Measurements from ENCODE around the gene CEACAM19. TPM values are rescaled to one million over a fixed set of nuclear protein-coding genes. Genes with fewer than 3 reads are reported as not detected.

The CEACAM19 gene
- polyA plus RNA-seq, 2 of the 4 experiments (the other 2 are of a cell fraction), result 7.2 to 8.2 TPM

- TF ChIP-seq FOSL2 (IDR thresholded peaks at IDR 0.05) (0 out of 2 replicates have a peak, but pooled peaks have one; percentile 23), FOSL2 (CRISPR knock-in tag; IDR thresholded peaks at IDR 0.05) (peak; percentile 73), NPAS2 (CRISPR knock-in tag; IDR thresholded peaks at IDR 0.05; ENCODE audit: borderline replicate concordance) (no peak), EP300 (IDR thresholded peaks at IDR 0.05) (no peak), HES2 (IDR thresholded peaks at IDR 0.05) (no peak; the same call in 1 of the 2 replicates), RCOR1 (IDR thresholded peaks at IDR 0.05; ENCODE audit: low read depth, low read length) (no peak), CEBPB (IDR thresholded peaks at IDR 0.05) (peak; percentile 82 to 93), FOSB (CRISPR knock-in tag; IDR thresholded peaks at IDR 0.05) (0 out of 2 replicates have a peak, but pooled peaks have one; percentile 35)
- TF ChIP-seq, protein P1, sequence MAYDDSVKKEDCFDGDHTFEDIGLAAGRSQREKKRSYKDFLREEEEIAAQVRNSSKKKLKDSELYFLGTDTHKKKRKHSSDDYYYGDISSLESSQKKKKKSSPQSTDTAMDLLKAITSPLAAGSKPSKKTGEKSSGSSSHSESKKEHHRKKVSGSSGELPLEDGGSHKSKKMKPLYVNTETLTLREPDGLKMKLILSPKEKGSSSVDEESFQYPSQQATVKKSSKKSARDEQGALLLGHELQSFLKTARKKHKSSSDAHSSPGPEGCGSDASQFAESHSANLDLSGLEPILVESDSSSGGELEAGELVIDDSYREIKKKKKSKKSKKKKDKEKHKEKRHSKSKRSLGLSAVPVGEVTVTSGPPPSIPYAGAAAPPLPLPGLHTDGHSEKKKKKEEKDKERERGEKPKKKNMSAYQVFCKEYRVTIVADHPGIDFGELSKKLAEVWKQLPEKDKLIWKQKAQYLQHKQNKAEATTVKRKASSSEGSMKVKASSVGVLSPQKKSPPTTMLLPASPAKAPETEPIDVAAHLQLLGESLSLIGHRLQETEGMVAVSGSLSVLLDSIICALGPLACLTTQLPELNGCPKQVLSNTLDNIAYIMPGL (CRISPR knock-in tag; IDR thresholded peaks at IDR 0.05; ENCODE audit: borderline replicate concordance), result no peak
These were observed 5.9 kb downstream of the CEACAM19 start (continued) for GRCh38 chr19:44677019-44677811.

GRCh38 chr19:44680536-44680935 lies 9.3 kb downstream of the CEACAM19 start:
- DNase-seq (ENCODE audit: low read depth in 1 of 2, low spot score in 1 of 2), result no peak
- ATAC-seq, result no peak
- Histone ChIP-seq H3K27ac (peak overlapping the region; percentile 46 to 92; a peak in 5 of 6 replicates), H3K4me3 (no peak overlapping the region), H3K9me3 (no peaks in the 10 kb centered on the region), H3K4me2 (no peak overlapping the region), H3K4me1 (peaks cover 64% of the 10 kb centered on the region)
- no peak for FAIRE-seq
- ChIA-PET POLR2A (no interaction called here), CTCF (interaction anchor here (0.9 to 15.7 kb wide), 7 partner anchors 8 to 90 kb away, joined by 3 to 180 read pairs (median 3); no protein-coding TSS in a partner anchor)
- no peak for TF ChIP-seq ZC3H11A (IDR thresholded peaks at IDR 0.05)
- TF ChIP-seq ZFP36 (IDR thresholded peaks at IDR 0.05; ENCODE audit: borderline replicate concordance, partially characterized antibody), result peak; percentile 72
- TF ChIP-seq FOXS1 (CRISPR knock-in tag; IDR thresholded peaks at IDR 0.05), result no peak
- TF ChIP-seq KDM1A (IDR thresholded peaks at IDR 0.05; ENCODE audit: low read depth), result 0 out of 2 replicates have a peak, but pooled peaks have one; percentile 17

- WGBS (ENCODE audit: missing lambda C conversion rate), result 87% methylated on average over 15 of the region's 15 CpGs
- no peak for DNase-seq (ENCODE audit: low read depth in 1 of 2, low spot score in 1 of 2)
- FAIRE-seq, result no peak
- Histone ChIP-seq H3K9me3 (no peaks in the 10 kb centered on the region), H3K4me3 (no peak overlapping the region), H3K4me2 (no peak overlapping the region), H3K4me1 (peaks cover 74% of the 10 kb centered on the region), H3K27ac (peak overlapping the region; percentile 87 to 92; a peak in 5 of 6 replicates)
- CTCF ChIA-PET, result interaction anchor here (0.5 to 15.7 kb wide), 11 partner anchors 18 to 164 kb away, joined by 3 to 180 read pairs (median 4); partner anchors contain the start of gene NECTIN2
- TF ChIP-seq CBX8 (IDR thresholded peaks at IDR 0.05), result no peak
- no peak for TF ChIP-seq ESRRA (IDR thresholded peaks at IDR 0.05; ENCODE audit: borderline replicate concordance, low read length)
- no peak for TF ChIP-seq HEYL (CRISPR knock-in tag; IDR thresholded peaks at IDR 0.05)
- TF ChIP-seq CEBPB (IDR thresholded peaks at IDR 0.05), result peak; percentile 60 to 84; a peak in 3 of 4 replicates
- TF ChIP-seq EHMT2 (IDR thresholded peaks at IDR 0.05; ENCODE audit: low read depth), result no peak
- peak; percentile 45; the same call in 1 of the 2 replicates for TF ChIP-seq KDM1A (IDR thresholded peaks at IDR 0.05; ENCODE audit: low read depth)
- POLR2A ChIA-PET, result no interaction called here
- no peak for ATAC-seq
These were observed 10.9 kb downstream of the CEACAM19 start for GRCh38 chr19:44681992-44682790.

DNA sequence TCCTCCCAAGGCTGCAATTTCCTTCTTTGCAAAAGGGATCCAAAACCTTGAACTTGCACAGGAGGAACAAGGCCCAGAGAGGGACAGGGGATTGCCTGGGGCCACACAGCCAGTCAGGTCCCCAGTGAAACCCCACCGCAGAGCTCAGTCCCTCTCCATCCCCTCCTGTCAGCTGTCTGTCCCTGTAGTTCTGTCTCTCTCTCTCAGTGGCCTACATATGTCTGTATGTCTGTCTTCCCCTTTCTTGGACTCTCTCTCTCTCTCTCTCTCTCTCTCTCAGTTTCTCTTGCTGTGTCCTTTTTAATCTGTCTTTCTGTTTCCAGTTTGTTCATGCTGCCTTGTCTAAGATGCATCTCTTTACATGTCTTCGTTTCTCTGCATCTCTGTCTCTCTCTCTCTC lies 11.5 kb downstream of the CEACAM19 start:
- DNase-seq (ENCODE audit: low read depth in 1 of 2, low spot score in 1 of 2) (no peak), FAIRE-seq (peak; percentile 36), ATAC-seq (no peak)
- Histone ChIP-seq H3K4me3 (no peak overlapping the region), H3K4me2 (no peak overlapping the region), H3K27ac (peak overlapping the region; percentile 87 to 92), H3K9me3 (no peaks in the 10 kb centered on the region), H3K4me1 (peaks cover 69% of the 10 kb centered on the region)
- TF ChIP-seq FOSB (CRISPR knock-in tag; IDR thresholded peaks at IDR 0.05) (0 out of 2 replicates have a peak, but pooled peaks have one; percentile 32), ZFP36 (IDR thresholded peaks at IDR 0.05; ENCODE audit: borderline replicate concordance, partially characterized antibody) (peak; percentile 87), RAD21 (conservative IDR thresholded peaks at IDR 0.05 in 1 of 2, IDR thresholded peaks at IDR 0.05 in 1 of 2) (no peak), EHF (CRISPR knock-in tag; IDR thresholded peaks at IDR 0.05) (peak; percentile 43; the same call in 1 of the 2 replicates)
- TF ChIP-seq, protein P2, sequence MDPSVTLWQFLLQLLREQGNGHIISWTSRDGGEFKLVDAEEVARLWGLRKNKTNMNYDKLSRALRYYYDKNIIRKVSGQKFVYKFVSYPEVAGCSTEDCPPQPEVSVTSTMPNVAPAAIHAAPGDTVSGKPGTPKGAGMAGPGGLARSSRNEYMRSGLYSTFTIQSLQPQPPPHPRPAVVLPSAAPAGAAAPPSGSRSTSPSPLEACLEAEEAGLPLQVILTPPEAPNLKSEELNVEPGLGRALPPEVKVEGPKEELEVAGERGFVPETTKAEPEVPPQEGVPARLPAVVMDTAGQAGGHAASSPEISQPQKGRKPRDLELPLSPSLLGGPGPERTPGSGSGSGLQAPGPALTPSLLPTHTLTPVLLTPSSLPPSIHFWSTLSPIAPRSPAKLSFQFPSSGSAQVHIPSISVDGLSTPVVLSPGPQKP (IDR thresholded peaks at IDR 0.05; ENCODE audit: low read depth, low read length), result no peak
- TF ChIP-seq, protein P3, sequence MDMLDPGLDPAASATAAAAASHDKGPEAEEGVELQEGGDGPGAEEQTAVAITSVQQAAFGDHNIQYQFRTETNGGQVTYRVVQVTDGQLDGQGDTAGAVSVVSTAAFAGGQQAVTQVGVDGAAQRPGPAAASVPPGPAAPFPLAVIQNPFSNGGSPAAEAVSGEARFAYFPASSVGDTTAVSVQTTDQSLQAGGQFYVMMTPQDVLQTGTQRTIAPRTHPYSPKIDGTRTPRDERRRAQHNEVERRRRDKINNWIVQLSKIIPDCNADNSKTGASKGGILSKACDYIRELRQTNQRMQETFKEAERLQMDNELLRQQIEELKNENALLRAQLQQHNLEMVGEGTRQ (IDR thresholded peaks at IDR 0.05), result no peak
- 85% methylated on average over 2 of the region's 2 CpGs for WGBS (ENCODE audit: missing lambda C conversion rate)
- POLR2A ChIA-PET, result no interaction called here
- CTCF ChIA-PET, result interaction anchor here (0.9 to 15.7 kb wide), 12 partner anchors 11 to 163 kb away, joined by 3 to 180 read pairs (median 4); partner anchors contain the start of gene NECTIN2

All from A549 (cell line).